A549 (cell line): Measurements from ENCODE around the gene EXOSC3. TPM values are rescaled to one million over a fixed set of nuclear protein-coding genes. Genes with fewer than 3 reads are reported as not detected.

Experiments
- ATAC-seq, 2 experiments: fragments of 200-7000 bp in 1 of 2; fragments of >200 bp in 1 of 2; cut with Nextera tagmentation in 1 of 2; cut with Tn5 transposase in 1 of 2; 3 replicates each; pipeline versions ENCODE4 v1.8.0 to v1.9.1; 2018 to 2020; ENCODE audit warnings: mild to moderate bottlenecking in 1 of 2, moderate library complexity in 1 of 2
- CTCF ChIA-PET: fragments of 300-600 bp; sonication (Branson Sonifier 250); formaldehyde crosslinking; extraction: SDS; loops from one replicate; lab custom pipeline; 2021; ENCODE audit warnings: antibody characterized with exemption, inconsistent platforms; lab: Yijun Ruan, JAX
- POLR2A ChIA-PET: fragments of 350-600 bp; formaldehyde crosslinking; extraction: SDS; loops from one replicate; lab custom pipeline; 2021; ENCODE audit warnings: antibody characterized with exemption, inconsistent platforms; lab: Yijun Ruan, JAX
- DNase-seq, 2 experiments: peaks; one replicate each; pipeline versions ENCODE4 v3.0.0 to v3.0.0-alpha.2; 2011 to 2016; ENCODE audit warnings: low read depth in 1 of 2, low spot score in 1 of 2
- FAIRE-seq: peaks from 2 replicates; lab custom pipeline; 2011; peaks lifted over from hg19 to GRCh38; lab: Jason Lieb, UNC
- H3K27ac ChIP-seq, 2 experiments: fragments of >200 bp; sonication (Bioruptor Twin); formaldehyde crosslinking; 3 replicates each; pipeline ENCODE4 v1.5.1; 2016 to 2017
- H3K4me1 ChIP-seq: fragments of >200 bp; sonication (Bioruptor Twin); formaldehyde crosslinking; 3 replicates; pipeline ENCODE4 v1.6.1; 2016
- H3K4me2 ChIP-seq: fragments of >200 bp; sonication (Bioruptor Twin); formaldehyde crosslinking; 3 replicates; pipeline ENCODE4 v1.6.1; 2016
- H3K4me3 ChIP-seq: fragments of >200 bp; sonication (Bioruptor Twin); formaldehyde crosslinking; 3 replicates; pipeline ENCODE4 v1.5.1; 2016
- H3K9me3 ChIP-seq: fragments of >200 bp; sonication (Bioruptor Twin); formaldehyde crosslinking; 3 replicates; pipeline ENCODE4 v1.6.1; 2016
- CHD4 ChIP-seq: fragments of 200-600 bp; sonication (generic); IDR thresholded peaks from 2 replicates; pipeline ENCODE4 v1.6.1; 2016; ENCODE audit warnings: antibody characterized with exemption, mild to moderate bottlenecking, borderline replicate concordance
- EP300 ChIP-seq, 2 experiments: fragments of >200 bp; sonication (Bioruptor Twin); formaldehyde crosslinking; IDR thresholded peaks; 2 replicates in 1 of 2; 3 replicates in 1 of 2; pipeline ENCODE4 v1.6.1; 2016 to 2017
- FOSB ChIP-seq: fragments of 250-450 bp; sonication (Bioruptor Pico); IDR thresholded peaks from 2 replicates; pipeline ENCODE4 v1.5.0; 2020; ENCODE audit warnings: mild to moderate bottlenecking, moderate library complexity
- GATA3 ChIP-seq: IDR thresholded peaks from 2 replicates; pipeline ENCODE4 v1.6.1; 2012; ENCODE audit warnings: borderline replicate concordance
- JUN ChIP-seq, 2 experiments: fragments of >200 bp; sonication (Bioruptor Twin); formaldehyde crosslinking; IDR thresholded peaks; 2 replicates in 1 of 2; 3 replicates in 1 of 2; pipeline ENCODE4 v1.6.1; 2016 to 2017
- KDM5A ChIP-seq: fragments of 200-600 bp; sonication (generic); IDR thresholded peaks from 2 replicates; pipeline ENCODE4 v1.6.1; 2016; ENCODE audit warnings: antibody characterized with exemption, mild to moderate bottlenecking
- NFE2L2 ChIP-seq: fragments of 150-350 bp; conservative IDR thresholded peaks from 2 replicates; pipeline ENCODE4 v1.6.1; 2014; ENCODE audit warnings: low read length
- RARB ChIP-seq: fragments of 250-450 bp; sonication (Bioruptor Pico); IDR thresholded peaks from 2 replicates; pipeline ENCODE4 v1.8.0; 2021; ENCODE audit warnings: mild to moderate bottlenecking, moderate library complexity
- RCOR1 ChIP-seq: fragments of 150-350 bp; IDR thresholded peaks from 2 replicates; pipeline ENCODE4 v1.6.1; 2014; ENCODE audit warnings: antibody characterized with exemption, low read length, low read depth
- whole genome bisulfite sequencing: methylation state at CpG from one replicate; pipeline ENCODE4 v1.1.6; 2017; ENCODE audit errors: missing lambda C conversion rate; 5-methylcytosine and 5-hydroxymethylcytosine counted together
- polyA plus RNA-seq, 4 experiments: library from polyadenylated mRNA; depleted of rRNA in 3 of 4; stranded (reverse); fragments of >200 nt; fragmentation: RNase III in 1 of 4; extraction: RNeasy Plus Mini Kit Qiagen cat#74134 plus additional on column Dnase treatment in 1 of 4; gene quantifications; 2 replicates in 3 of 4; 3 replicates in 1 of 4; pipeline ENCODE4 v1.2.3, GENCODE V29; 2011 to 2017
- TF ChIP-seq, protein P1 (sequence below): fragments of 200-600 bp; sonication (generic); IDR thresholded peaks from 2 replicates; pipeline ENCODE4 v1.6.1; 2016; ENCODE audit warnings: antibody characterized with exemption, mild to moderate bottlenecking, moderate library complexity
- TF ChIP-seq, protein P2 (sequence below): fragments of >200 bp; sonication (Bioruptor Twin); formaldehyde crosslinking; IDR thresholded peaks from 2 replicates; pipeline ENCODE4 v1.6.1; 2016
- TF ChIP-seq, protein P3 (sequence below): fragments of 250-450 bp; sonication (Bioruptor Pico); IDR thresholded peaks from 2 replicates; pipeline ENCODE4 v1.5.0; 2021; ENCODE audit warnings: mild to moderate bottlenecking, moderate library complexity, borderline replicate concordance

EXOSC3 gene
- polyA plus RNA-seq, 2 of the 4 experiments (the other 2 are of a cell fraction) = 63.2 to 72.4 TPM

DNA sequence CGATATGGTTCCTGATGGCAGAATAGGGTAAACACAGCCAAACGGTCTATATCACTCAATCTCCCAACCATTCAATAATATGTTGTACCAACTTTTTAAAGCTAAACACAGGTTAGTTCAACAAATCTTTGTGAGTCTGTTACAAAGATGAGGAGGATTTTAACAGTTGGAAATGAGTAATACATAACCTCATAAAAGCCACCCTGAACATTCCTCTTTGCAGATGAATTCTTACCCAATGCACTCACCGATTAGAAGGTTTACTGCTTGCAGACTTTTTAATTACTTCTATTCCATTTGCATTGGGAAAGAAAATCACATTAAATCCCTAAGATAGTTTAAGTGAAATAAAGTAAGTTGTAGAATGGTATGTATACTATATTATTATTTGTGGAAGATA lies 54.6 kb downstream of the EXOSC3 start:
- H3K27ac ChIP-seq = no peak overlapping the region
- no peak for ATAC-seq
- no peak for DNase-seq
- TF ChIP-seq FOSB (CRISPR knock-in tag) (no peak), RARB (CRISPR knock-in tag) (no peak), JUN (IDR thresholded peaks at IDR 0.05) (no peak), NFE2L2 (no peak), RCOR1 (no peak), EP300 (IDR thresholded peaks at IDR 0.05) (no peak), CHD4 (no peak), KDM5A (no peak), GATA3 (no peak)
- TF ChIP-seq, protein P1, sequence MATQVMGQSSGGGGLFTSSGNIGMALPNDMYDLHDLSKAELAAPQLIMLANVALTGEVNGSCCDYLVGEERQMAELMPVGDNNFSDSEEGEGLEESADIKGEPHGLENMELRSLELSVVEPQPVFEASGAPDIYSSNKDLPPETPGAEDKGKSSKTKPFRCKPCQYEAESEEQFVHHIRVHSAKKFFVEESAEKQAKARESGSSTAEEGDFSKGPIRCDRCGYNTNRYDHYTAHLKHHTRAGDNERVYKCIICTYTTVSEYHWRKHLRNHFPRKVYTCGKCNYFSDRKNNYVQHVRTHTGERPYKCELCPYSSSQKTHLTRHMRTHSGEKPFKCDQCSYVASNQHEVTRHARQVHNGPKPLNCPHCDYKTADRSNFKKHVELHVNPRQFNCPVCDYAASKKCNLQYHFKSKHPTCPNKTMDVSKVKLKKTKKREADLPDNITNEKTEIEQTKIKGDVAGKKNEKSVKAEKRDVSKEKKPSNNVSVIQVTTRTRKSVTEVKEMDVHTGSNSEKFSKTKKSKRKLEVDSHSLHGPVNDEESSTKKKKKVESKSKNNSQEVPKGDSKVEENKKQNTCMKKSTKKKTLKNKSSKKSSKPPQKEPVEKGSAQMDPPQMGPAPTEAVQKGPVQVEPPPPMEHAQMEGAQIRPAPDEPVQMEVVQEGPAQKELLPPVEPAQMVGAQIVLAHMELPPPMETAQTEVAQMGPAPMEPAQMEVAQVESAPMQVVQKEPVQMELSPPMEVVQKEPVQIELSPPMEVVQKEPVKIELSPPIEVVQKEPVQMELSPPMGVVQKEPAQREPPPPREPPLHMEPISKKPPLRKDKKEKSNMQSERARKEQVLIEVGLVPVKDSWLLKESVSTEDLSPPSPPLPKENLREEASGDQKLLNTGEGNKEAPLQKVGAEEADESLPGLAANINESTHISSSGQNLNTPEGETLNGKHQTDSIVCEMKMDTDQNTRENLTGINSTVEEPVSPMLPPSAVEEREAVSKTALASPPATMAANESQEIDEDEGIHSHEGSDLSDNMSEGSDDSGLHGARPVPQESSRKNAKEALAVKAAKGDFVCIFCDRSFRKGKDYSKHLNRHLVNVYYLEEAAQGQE = no peak
- TF ChIP-seq, protein P2, sequence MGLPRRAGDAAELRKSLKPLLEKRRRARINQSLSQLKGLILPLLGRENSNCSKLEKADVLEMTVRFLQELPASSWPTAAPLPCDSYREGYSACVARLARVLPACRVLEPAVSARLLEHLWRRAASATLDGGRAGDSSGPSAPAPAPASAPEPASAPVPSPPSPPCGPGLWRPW = no peak
- TF ChIP-seq, protein P3, sequence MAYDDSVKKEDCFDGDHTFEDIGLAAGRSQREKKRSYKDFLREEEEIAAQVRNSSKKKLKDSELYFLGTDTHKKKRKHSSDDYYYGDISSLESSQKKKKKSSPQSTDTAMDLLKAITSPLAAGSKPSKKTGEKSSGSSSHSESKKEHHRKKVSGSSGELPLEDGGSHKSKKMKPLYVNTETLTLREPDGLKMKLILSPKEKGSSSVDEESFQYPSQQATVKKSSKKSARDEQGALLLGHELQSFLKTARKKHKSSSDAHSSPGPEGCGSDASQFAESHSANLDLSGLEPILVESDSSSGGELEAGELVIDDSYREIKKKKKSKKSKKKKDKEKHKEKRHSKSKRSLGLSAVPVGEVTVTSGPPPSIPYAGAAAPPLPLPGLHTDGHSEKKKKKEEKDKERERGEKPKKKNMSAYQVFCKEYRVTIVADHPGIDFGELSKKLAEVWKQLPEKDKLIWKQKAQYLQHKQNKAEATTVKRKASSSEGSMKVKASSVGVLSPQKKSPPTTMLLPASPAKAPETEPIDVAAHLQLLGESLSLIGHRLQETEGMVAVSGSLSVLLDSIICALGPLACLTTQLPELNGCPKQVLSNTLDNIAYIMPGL (CRISPR knock-in tag) = no peak
- H3K9me3 ChIP-seq = no peaks in the 10 kb centered on the region
- ChIA-PET CTCF (no interaction called here), POLR2A (no interaction called here)
- H3K4me2 ChIP-seq = no peak overlapping the region
- FAIRE-seq = no peak
- WGBS = 30% methylated on average over 3 of the region's 3 CpGs
- no peaks in the 10 kb centered on the region for H3K4me1 ChIP-seq
- H3K4me3 ChIP-seq = no peak overlapping the region

Other genes with a start within 250 kb of the EXOSC3 start
- 5.3 and 5.7 TPM in 2 replicates for gene FBXO10, start 208.7 kb downstream of the EXOSC3 start, polyA plus RNA-seq (2011; rRNA removed)
- 4.6 to 5.0 TPM (median 4.8 TPM) in 3 replicates for gene FBXO10, start 208.7 kb downstream of the EXOSC3 start, polyA plus RNA-seq (2017; fragmentation: RNase III; extraction: RNeasy Plus Mini Kit Qiagen cat#74134 plus additional on column Dnase treatment)
- 303 and 338 TPM in 2 replicates for gene TOMM5, start 192.5 kb downstream of the EXOSC3 start, polyA plus RNA-seq (2011; rRNA removed)
- 324 to 370 TPM (median 339 TPM) in 3 replicates for gene TOMM5, start 192.5 kb downstream of the EXOSC3 start, polyA plus RNA-seq (2017; fragmentation: RNase III; extraction: RNeasy Plus Mini Kit Qiagen cat#74134 plus additional on column Dnase treatment)
- 0.01 TPM in 1 of 2 replicates, not detected in the other for gene FRMPD1, start 134.1 kb downstream of the EXOSC3 start, polyA plus RNA-seq (2011; rRNA removed)
- gene FRMPD1, start 134.1 kb downstream of the EXOSC3 start, polyA plus RNA-seq (2017; fragmentation: RNase III; extraction: RNeasy Plus Mini Kit Qiagen cat#74134 plus additional on column Dnase treatment) = 0.03 TPM in 1 of 3 replicates, not detected in the others
- 8.9 and 10.1 TPM in 2 replicates for gene TRMT10B, start 31.3 kb downstream of the EXOSC3 start, polyA plus RNA-seq (2011; rRNA removed)
- gene TRMT10B, start 31.3 kb downstream of the EXOSC3 start, polyA plus RNA-seq (2017; fragmentation: RNase III; extraction: RNeasy Plus Mini Kit Qiagen cat#74134 plus additional on column Dnase treatment) = 6.3 to 6.9 TPM (median 6.5 TPM) in 3 replicates
- gene DCAF10, start 15.7 kb upstream of the EXOSC3 start, polyA plus RNA-seq (2011; rRNA removed) = 25.8 and 33.1 TPM in 2 replicates
- 10.9 to 12.4 TPM (median 11.5 TPM) in 3 replicates for gene DCAF10, start 15.7 kb upstream of the EXOSC3 start, polyA plus RNA-seq (2017; fragmentation: RNase III; extraction: RNeasy Plus Mini Kit Qiagen cat#74134 plus additional on column Dnase treatment)
- 24.3 and 29.2 TPM in 2 replicates for gene SLC25A51, start 119.1 kb upstream of the EXOSC3 start, polyA plus RNA-seq (2011; rRNA removed)
- gene SLC25A51, start 119.1 kb upstream of the EXOSC3 start, polyA plus RNA-seq (2017; fragmentation: RNase III; extraction: RNeasy Plus Mini Kit Qiagen cat#74134 plus additional on column Dnase treatment) = 16.6 to 18.0 TPM (median 17.2 TPM) in 3 replicates